Stomach smooth muscle (tissue), 2 donors: Measurements from ENCODE around the gene TMPRSS15.

Experiments
- H3K27ac ChIP-seq: one replicate; pipeline ENCODE4 v1.7.0; 2013; ENCODE audit warnings: mild to moderate bottlenecking, low read length, inconsistent platforms
- H3K27me3 ChIP-seq, 2 donors: one replicate each; pipeline ENCODE4 v1.7.0; 2013; ENCODE audit warnings: low read length in 2 of 2; ENCODE audit not compliant: insufficient read depth in 2 of 2, control insufficient read depth in 1 of 2
- H3K36me3 ChIP-seq, 2 donors: one replicate each; pipeline ENCODE4 v1.7.0; 2013; ENCODE audit warnings: low read length in 2 of 2; ENCODE audit not compliant: control insufficient read depth in 2 of 2, insufficient read depth in 2 of 2
- H3K4me1 ChIP-seq: one replicate; pipeline ENCODE4 v1.7.0; 2013; ENCODE audit warnings: low read length; ENCODE audit not compliant: control insufficient read depth, insufficient read depth
- H3K4me3 ChIP-seq, 2 donors: one replicate each; pipeline ENCODE4 v1.7.0; 2013; ENCODE audit warnings: low read length in 2 of 2
- H3K9ac ChIP-seq, 2 donors: one replicate each; pipeline ENCODE4 v1.7.0; 2013; ENCODE audit warnings: low read length in 2 of 2, mild to moderate bottlenecking in 1 of 2
- H3K9me3 ChIP-seq, 2 donors: one replicate each; pipeline ENCODE4 v1.7.0; 2013; ENCODE audit warnings: low read length in 2 of 2; ENCODE audit not compliant: control insufficient read depth in 2 of 2
- donor health status: healthy.
- donor health status: Pancreatic carcinoma.

Gene TMPRSS15

DNA sequence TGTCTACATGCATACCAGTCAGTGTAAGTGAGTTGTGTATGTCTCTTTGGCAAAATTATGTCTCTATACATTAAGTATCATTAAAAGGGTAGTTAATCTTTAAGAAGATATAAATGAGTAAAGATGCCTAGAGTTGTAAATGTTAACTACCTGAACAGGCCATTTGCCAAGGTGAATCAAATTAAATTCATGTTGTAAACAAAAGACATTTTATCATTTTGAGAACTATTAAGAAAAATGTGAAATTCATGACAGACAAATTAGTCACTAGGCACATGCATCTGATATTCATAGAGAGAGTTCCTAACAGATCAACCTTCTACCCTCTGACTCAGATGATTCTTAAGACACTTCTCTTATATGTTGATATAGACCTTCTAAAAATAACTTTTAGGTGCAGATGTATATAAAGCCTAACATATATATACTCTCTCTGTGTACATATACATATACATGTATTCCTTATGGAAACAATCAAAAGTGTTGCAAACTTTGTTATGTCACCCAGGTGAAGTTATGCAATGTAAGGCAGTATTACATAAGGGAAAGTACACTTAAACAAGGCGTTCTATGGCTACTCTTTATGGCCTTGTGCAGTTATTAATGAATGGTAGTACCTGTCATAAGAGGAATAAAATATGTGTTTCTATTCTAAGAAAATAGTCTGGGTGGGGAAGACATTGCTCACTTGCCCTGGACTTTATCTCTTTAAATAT, at the start of gene TMPRSS15:
TSS of gene TMPRSS15 (minus strand) at position 51 of the 716 bp plus-strand sequence. CDS start 163 bp downstream, outside the sequence.
- Histone ChIP-seq H3K4me1 (no peaks in the 10 kb centered on the region), H3K9ac (no peak within 1 kb of the TSS)

GRCh38 chr21:18451670-18452069, 48.1 kb upstream of the TMPRSS15 start:
- Histone ChIP-seq H3K36me3 (no peaks in the 10 kb centered on the region), H3K4me1 (no peaks in the 10 kb centered on the region), H3K4me3 (no peak overlapping the region), H3K9ac (no peak overlapping the region), H3K9me3 (no peaks in the 10 kb centered on the region), H3K27ac (no peak overlapping the region), H3K27me3 (no peaks in the 10 kb centered on the region)

More for the DNA sequence above, at the start of gene TMPRSS15:
- H3K4me3 ChIP-seq: no peak within 1 kb of the TSS
- H3K27ac ChIP-seq: no peak within 1 kb of the TSS
- H3K36me3 ChIP-seq: no peaks in the 10 kb centered on the region
- no peaks in the 10 kb centered on the region for H3K9me3 ChIP-seq
- H3K27me3 ChIP-seq: no peaks in the 10 kb centered on the region

DNA sequence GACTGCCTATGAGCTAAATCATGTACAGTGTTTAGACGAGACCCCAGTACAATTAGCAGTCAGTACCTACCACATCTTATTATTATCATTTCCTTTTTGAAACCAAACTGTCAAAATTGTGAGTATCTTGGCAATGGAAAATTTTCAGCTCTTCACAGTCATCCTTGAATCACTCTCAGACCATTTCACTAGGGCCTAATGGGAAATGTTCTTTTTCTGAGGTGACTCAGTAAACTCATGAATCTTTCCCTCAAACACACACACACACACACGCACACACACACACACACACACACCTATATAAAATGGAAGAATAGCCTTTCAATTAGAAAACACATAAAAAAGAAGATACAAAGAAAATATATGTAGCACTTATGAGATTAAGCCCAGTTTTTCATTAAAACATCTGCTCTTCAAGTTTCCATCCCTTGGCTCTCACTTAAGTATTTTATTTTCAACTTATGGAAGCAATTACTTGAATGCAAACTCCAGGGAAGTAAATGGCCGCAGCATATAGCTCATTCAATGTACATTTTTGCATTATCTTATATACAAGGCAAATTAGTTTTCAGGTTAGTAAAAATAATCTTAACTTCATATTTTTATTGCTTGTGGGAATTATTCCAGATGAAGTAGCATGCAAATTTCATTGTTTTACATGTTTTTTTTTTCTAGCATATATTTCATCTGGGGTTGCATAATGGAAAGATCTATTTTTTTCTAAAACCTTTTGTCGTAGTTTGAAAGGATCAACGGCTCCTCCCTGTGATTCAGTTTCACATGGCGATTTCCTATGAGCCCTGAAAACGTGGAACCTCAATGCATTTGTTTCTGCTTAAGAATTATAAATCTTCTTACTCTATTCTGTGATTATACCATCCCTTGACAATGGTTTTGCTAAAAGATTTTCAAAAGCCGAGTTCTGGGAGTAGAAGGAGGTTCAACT, 46.3 kb upstream of the TMPRSS15 start:
- H3K27ac ChIP-seq: no peak overlapping the region
- no peaks in the 10 kb centered on the region for H3K36me3 ChIP-seq
- no peak overlapping the region for H3K4me3 ChIP-seq
- H3K4me1 ChIP-seq: no peaks in the 10 kb centered on the region
- no peak overlapping the region for H3K9ac ChIP-seq
- no peaks in the 10 kb centered on the region for H3K9me3 ChIP-seq
- no peaks in the 10 kb centered on the region for H3K27me3 ChIP-seq

GRCh38 chr21:18443701-18444100, 40.1 kb upstream of the TMPRSS15 start:
- Histone ChIP-seq H3K27ac (no peak overlapping the region), H3K9me3 (no peaks in the 10 kb centered on the region), H3K9ac (no peak overlapping the region), H3K4me3 (no peak overlapping the region), H3K4me1 (no peaks in the 10 kb centered on the region), H3K27me3 (no peaks in the 10 kb centered on the region), H3K36me3 (no peaks in the 10 kb centered on the region)

GRCh38 chr21:18443085-18443484, 39.5 kb upstream of the TMPRSS15 start:
- H3K36me3 ChIP-seq: no peaks in the 10 kb centered on the region
- H3K27ac ChIP-seq: no peak overlapping the region
- H3K9ac ChIP-seq: no peak overlapping the region
- H3K27me3 ChIP-seq: no peaks in the 10 kb centered on the region
- no peak overlapping the region for H3K4me3 ChIP-seq
- H3K4me1 ChIP-seq: no peaks in the 10 kb centered on the region
- H3K9me3 ChIP-seq: no peaks in the 10 kb centered on the region

GRCh38 chr21:18430341-18430740, 26.8 kb upstream of the TMPRSS15 start:
- Histone ChIP-seq H3K4me3 (no peak overlapping the region), H3K9ac (no peak overlapping the region), H3K9me3 (no peaks in the 10 kb centered on the region), H3K27ac (no peak overlapping the region), H3K36me3 (no peaks in the 10 kb centered on the region), H3K4me1 (no peaks in the 10 kb centered on the region), H3K27me3 (no peaks in the 10 kb centered on the region)

- Histone ChIP-seq H3K4me3 (no peak overlapping the region), H3K9me3 (no peaks in the 10 kb centered on the region), H3K4me1 (no peaks in the 10 kb centered on the region), H3K27ac (no peak overlapping the region), H3K36me3 (no peaks in the 10 kb centered on the region), H3K27me3 (no peaks in the 10 kb centered on the region), H3K9ac (no peak overlapping the region)
Measured at GRCh38 chr21:18424276-18424675, 20.7 kb upstream of the TMPRSS15 start.

GRCh38 chr21:18417141-18417790, 13.7 kb upstream of the TMPRSS15 start:
- Histone ChIP-seq H3K27ac (no peak overlapping the region), H3K27me3 (no peaks in the 10 kb centered on the region), H3K36me3 (no peaks in the 10 kb centered on the region), H3K9ac (no peak overlapping the region), H3K4me1 (no peaks in the 10 kb centered on the region), H3K4me3 (no peak overlapping the region), H3K9me3 (no peaks in the 10 kb centered on the region)

DNA sequence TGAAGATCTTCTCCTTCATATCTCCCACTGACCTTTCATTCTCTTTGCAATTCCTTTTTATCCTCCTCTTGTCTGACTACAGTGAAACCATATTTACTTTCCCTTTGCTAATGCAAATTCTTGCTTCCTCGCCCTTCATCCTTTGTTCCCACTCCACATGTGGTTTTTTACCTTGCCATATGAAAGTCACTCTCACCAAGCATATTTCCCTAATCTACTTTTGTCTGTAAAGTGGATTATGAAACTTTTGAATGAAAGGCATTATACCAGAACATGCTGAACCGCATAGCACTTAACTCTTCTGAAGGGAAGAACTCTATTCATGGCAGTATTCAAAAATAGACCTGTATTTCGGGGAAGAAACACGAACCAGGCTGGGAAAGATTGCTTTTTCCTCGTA, 8.0 kb upstream of the TMPRSS15 start:
- Histone ChIP-seq H3K9ac (no peak overlapping the region), H3K4me1 (no peaks in the 10 kb centered on the region), H3K36me3 (no peaks in the 10 kb centered on the region), H3K27me3 (no peaks in the 10 kb centered on the region), H3K4me3 (no peak overlapping the region), H3K9me3 (no peaks in the 10 kb centered on the region), H3K27ac (no peak overlapping the region)

DNA sequence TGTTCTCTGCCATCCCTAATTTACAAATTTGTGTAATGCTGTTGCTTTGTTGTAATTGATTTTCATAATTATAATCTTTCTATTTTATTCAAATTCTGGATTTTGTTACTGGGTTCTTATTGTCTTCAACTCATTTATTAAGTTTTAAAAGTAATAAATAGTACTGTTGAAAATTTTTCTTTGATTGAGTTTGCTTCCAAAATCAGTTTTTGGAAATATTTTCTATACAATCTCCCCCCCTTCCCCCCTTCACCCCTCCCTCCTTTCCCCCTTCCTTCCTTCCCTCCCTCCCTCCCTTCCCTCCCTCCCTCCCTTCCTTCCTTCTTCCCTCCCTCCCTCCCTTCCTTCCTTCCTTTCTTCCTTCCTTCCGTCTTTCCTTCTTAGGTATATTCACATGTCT, 6.0 kb upstream of the TMPRSS15 start:
- no peaks in the 10 kb centered on the region for H3K36me3 ChIP-seq
- H3K4me1 ChIP-seq: no peaks in the 10 kb centered on the region
- no peaks in the 10 kb centered on the region for H3K9me3 ChIP-seq
- no peak overlapping the region for H3K27ac ChIP-seq
- H3K9ac ChIP-seq: no peak overlapping the region
- H3K4me3 ChIP-seq: no peak overlapping the region
- H3K27me3 ChIP-seq: no peaks in the 10 kb centered on the region
